Measurements from ENCODE around the gene PLCB3.

DNA sequence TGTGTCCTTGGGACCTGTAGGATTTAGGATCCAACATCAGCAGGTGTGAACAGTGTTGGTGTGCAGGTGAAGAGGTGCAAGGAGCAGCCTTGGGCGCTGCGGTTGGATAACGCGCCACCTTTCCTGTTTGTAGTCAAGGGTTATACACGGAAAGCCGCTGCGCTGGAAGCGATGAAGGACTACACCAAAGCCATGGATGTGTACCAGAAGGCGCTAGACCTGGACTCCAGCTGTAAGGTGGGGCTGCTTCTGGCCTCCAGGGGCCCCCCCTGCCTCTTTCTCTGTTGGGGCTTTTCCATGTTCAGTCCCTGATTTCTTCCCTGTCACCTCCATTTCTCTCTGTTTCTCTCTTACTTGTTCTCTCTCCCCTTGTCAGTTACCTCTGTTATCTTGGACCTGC lies 48.3 kb upstream of the PLCB3 start:
- TF ChIP-seq, protein P1, sequence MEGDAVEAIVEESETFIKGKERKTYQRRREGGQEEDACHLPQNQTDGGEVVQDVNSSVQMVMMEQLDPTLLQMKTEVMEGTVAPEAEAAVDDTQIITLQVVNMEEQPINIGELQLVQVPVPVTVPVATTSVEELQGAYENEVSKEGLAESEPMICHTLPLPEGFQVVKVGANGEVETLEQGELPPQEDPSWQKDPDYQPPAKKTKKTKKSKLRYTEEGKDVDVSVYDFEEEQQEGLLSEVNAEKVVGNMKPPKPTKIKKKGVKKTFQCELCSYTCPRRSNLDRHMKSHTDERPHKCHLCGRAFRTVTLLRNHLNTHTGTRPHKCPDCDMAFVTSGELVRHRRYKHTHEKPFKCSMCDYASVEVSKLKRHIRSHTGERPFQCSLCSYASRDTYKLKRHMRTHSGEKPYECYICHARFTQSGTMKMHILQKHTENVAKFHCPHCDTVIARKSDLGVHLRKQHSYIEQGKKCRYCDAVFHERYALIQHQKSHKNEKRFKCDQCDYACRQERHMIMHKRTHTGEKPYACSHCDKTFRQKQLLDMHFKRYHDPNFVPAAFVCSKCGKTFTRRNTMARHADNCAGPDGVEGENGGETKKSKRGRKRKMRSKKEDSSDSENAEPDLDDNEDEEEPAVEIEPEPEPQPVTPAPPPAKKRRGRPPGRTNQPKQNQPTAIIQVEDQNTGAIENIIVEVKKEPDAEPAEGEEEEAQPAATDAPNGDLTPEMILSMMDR (IDR thresholded peaks at IDR 0.05; ENCODE audit: poor library complexity): no peak
- TF ChIP-seq EZH2 (IDR thresholded peaks at IDR 0.05; ENCODE audit: borderline replicate concordance): no peak
- no peak for TF ChIP-seq EZH2phosphoT487 (IDR thresholded peaks at IDR 0.05; ENCODE audit: low read depth, severe bottlenecking, unreplicated experiment)

Measured in hepatocyte (in vitro differentiated cells).